ENCODE results near the gene SUPT20H. TPM values are rescaled to one million over a fixed set of nuclear protein-coding genes. Genes with fewer than 3 reads are reported as not detected.

Gene SUPT20H
- total and polyA plus RNA-seq, 2 of the 13 experiments (the other 11 are each of a cell fraction or from before 2014, with no cell fraction given): 35.0 to 63.6 TPM

DNA sequence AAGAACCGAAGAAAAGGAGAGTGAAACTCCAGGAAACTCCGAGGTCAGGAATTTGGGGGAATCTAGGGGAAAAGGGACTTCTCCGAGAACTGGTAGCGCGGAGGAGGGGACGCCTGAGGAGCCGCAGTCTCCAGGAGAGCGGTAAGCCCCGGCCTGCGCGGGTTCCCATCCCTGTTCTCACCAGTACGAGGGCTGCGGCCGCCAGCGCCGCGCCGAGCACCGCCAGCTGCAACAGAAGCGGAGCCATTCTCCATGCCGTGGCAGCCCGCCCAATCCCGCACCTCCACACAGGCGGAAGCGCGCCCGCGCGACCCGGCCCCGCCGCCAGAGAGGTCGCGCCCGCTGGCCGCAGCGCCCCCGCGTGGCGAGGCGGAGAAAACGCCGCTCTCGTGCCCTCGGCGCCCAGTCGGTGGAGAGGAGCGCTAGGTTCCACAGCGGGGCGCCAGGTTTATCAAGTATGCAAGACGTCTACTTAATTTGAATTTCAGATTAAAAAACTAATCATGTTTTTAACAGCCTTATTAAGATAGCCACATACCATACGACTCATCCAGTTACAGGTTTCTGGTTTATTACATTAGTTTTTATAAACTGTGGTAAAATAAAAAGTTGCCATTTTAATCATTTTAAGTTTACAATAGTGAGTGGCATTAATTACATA is 60.3 kb downstream of the SUPT20H start, which contains the start of gene ALG5 (continued):
- TF ChIP-seq, protein P1, sequence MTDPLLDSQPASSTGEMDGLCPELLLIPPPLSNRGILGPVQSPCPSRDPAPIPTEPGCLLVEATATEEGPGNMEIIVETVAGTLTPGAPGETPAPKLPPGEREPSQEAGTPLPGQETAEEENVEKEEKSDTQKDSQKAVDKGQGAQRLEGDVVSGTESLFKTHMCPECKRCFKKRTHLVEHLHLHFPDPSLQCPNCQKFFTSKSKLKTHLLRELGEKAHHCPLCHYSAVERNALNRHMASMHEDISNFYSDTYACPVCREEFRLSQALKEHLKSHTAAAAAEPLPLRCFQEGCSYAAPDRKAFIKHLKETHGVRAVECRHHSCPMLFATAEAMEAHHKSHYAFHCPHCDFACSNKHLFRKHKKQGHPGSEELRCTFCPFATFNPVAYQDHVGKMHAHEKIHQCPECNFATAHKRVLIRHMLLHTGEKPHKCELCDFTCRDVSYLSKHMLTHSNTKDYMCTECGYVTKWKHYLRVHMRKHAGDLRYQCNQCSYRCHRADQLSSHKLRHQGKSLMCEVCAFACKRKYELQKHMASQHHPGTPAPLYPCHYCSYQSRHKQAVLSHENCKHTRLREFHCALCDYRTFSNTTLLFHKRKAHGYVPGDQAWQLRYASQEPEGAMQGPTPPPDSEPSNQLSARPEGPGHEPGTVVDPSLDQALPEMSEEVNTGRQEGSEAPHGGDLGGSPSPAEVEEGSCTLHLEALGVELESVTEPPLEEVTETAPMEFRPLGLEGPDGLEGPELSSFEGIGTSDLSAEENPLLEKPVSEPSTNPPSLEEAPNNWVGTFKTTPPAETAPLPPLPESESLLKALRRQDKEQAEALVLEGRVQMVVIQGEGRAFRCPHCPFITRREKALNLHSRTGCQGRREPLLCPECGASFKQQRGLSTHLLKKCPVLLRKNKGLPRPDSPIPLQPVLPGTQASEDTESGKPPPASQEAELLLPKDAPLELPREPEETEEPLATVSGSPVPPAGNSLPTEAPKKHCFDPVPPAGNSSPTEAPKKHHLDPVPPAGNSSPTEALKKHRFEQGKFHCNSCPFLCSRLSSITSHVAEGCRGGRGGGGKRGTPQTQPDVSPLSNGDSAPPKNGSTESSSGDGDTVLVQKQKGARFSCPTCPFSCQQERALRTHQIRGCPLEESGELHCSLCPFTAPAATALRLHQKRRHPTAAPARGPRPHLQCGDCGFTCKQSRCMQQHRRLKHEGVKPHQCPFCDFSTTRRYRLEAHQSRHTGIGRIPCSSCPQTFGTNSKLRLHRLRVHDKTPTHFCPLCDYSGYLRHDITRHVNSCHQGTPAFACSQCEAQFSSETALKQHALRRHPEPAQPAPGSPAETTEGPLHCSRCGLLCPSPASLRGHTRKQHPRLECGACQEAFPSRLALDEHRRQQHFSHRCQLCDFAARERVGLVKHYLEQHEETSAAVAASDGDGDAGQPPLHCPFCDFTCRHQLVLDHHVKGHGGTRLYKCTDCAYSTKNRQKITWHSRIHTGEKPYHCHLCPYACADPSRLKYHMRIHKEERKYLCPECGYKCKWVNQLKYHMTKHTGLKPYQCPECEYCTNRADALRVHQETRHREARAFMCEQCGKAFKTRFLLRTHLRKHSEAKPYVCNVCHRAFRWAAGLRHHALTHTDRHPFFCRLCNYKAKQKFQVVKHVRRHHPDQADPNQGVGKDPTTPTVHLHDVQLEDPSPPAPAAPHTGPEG (CRISPR knock-in tag; IDR thresholded peaks at IDR 0.05): peak; percentile 94; the same call in 1 of the 2 replicates
- TF ChIP-seq, protein P2, sequence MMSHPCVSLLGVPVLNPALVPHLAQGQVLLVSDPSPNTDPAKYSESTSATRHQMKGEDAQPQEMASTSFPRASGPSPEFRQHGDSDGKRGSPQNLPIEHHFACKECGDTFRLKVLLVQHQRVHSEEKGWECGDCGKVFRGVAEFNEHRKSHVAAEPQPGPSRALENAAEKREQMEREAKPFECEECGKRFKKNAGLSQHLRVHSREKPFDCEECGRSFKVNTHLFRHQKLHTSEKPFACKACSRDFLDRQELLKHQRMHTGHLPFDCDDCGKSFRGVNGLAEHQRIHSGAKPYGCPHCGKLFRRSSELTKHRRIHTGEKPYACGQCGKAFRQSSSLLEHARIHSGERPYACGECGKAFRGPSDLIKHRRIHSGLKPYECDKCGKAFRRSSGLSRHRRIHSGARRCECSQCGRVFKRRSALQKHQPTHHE (CRISPR knock-in tag; IDR thresholded peaks at IDR 0.05; ENCODE audit: borderline replicate concordance): 0 out of 2 replicates have a peak, but pooled peaks have one; percentile 26
- peak; percentile 84; the same call in 1 of the 2 replicates for TF ChIP-seq ZFP82 (CRISPR knock-in tag; IDR thresholded peaks at IDR 0.05; ENCODE audit: borderline replicate concordance)
- TF ChIP-seq KLF6 (CRISPR knock-in tag; IDR thresholded peaks at IDR 0.05): peak; percentile 95
- TF ChIP-seq TSC22D2 (CRISPR knock-in tag; IDR thresholded peaks at IDR 0.05; ENCODE audit: borderline replicate concordance): no peak
- peak; percentile 38; the same call in 1 of the 2 replicates for TF ChIP-seq ZNF670 (CRISPR knock-in tag; IDR thresholded peaks at IDR 0.05; ENCODE audit: borderline replicate concordance)
- no peak for TF ChIP-seq FOXJ3 (CRISPR knock-in tag; IDR thresholded peaks at IDR 0.05; ENCODE audit: borderline replicate concordance)
- TF ChIP-seq, protein P3, sequence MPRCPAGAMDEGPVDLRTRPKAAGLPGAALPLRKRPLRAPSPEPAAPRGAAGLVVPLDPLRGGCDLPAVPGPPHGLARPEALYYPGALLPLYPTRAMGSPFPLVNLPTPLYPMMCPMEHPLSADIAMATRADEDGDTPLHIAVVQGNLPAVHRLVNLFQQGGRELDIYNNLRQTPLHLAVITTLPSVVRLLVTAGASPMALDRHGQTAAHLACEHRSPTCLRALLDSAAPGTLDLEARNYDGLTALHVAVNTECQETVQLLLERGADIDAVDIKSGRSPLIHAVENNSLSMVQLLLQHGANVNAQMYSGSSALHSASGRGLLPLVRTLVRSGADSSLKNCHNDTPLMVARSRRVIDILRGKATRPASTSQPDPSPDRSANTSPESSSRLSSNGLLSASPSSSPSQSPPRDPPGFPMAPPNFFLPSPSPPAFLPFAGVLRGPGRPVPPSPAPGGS (CRISPR knock-in tag; IDR thresholded peaks at IDR 0.05): no peak
- peak; percentile 27; the same call in 1 of the 2 replicates for TF ChIP-seq YEATS2 (CRISPR knock-in tag; IDR thresholded peaks at IDR 0.05; ENCODE audit: borderline replicate concordance)
- peak; percentile 82 for TF ChIP-seq PHF8 (CRISPR knock-in tag; IDR thresholded peaks at IDR 0.05)
- TF ChIP-seq SIN3A (IDR thresholded peaks at IDR 0.05; ENCODE audit: borderline replicate concordance, low read depth, low read length): peak; percentile 86; the same call in 1 of the 2 replicates
- no peak for TF ChIP-seq HNF4A (CRISPR knock-in tag; IDR thresholded peaks at IDR 0.05)
- no peak for TF ChIP-seq ARNTL (CRISPR knock-in tag; IDR thresholded peaks at IDR 0.05)
- TF ChIP-seq, protein P4, sequence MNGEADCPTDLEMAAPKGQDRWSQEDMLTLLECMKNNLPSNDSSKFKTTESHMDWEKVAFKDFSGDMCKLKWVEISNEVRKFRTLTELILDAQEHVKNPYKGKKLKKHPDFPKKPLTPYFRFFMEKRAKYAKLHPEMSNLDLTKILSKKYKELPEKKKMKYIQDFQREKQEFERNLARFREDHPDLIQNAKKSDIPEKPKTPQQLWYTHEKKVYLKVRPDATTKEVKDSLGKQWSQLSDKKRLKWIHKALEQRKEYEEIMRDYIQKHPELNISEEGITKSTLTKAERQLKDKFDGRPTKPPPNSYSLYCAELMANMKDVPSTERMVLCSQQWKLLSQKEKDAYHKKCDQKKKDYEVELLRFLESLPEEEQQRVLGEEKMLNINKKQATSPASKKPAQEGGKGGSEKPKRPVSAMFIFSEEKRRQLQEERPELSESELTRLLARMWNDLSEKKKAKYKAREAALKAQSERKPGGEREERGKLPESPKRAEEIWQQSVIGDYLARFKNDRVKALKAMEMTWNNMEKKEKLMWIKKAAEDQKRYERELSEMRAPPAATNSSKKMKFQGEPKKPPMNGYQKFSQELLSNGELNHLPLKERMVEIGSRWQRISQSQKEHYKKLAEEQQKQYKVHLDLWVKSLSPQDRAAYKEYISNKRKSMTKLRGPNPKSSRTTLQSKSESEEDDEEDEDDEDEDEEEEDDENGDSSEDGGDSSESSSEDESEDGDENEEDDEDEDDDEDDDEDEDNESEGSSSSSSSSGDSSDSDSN (CRISPR knock-in tag; IDR thresholded peaks at IDR 0.05): peak; percentile 75
- TF ChIP-seq ZBTB42 (CRISPR knock-in tag; IDR thresholded peaks at IDR 0.05): no peak
- peak; percentile 31; the same call in 1 of the 2 replicates for TF ChIP-seq ZSCAN25 (CRISPR knock-in tag; IDR thresholded peaks at IDR 0.05)
- no peak for TF ChIP-seq ZMYM2 (CRISPR knock-in tag; IDR thresholded peaks at IDR 0.05)
- TF ChIP-seq ZFP62 (CRISPR knock-in tag; IDR thresholded peaks at IDR 0.05): no peak
- TF ChIP-seq ZNF841 (CRISPR knock-in tag; IDR thresholded peaks at IDR 0.05; ENCODE audit: borderline replicate concordance): no peak; the same call in 1 of the 2 replicates
